IMR-90 (cell line): ENCODE data around the gene CLCA1. TPM values are rescaled to one million over a fixed set of nuclear protein-coding genes. Genes with fewer than 3 reads are reported as not detected.

ENCODE experiments used
- ATAC-seq: fragments of 200-7000 bp; cut with Tn5 transposase; 2 replicates; pipeline ENCODE4 v1.9.1; 2020; ENCODE audit warnings: low read depth, mild to moderate bottlenecking, moderate library complexity
- BruUV-seq: library from RNA; stranded (reverse); fragments of 400-500 nt; replicated peaks from 2 replicates; lab custom pipeline; 2021; lab: Mats Ljungman, UMichigan
- CTCF ChIA-PET: fragments of 300-600 bp; formaldehyde crosslinking; extraction: SDS; loops from one replicate; lab custom pipeline; 2021; ENCODE audit warnings: antibody characterized with exemption; lab: Yijun Ruan, JAX
- POLR2A ChIA-PET: fragments of 300-600 bp; sonication (Branson Sonifier 250); formaldehyde crosslinking; loops from one replicate; lab custom pipeline; 2022; ENCODE audit warnings: antibody characterized with exemption; ENCODE audit not compliant: unreplicated experiment; lab: Charles Lee
- DNase-seq: peaks from one replicate; pipeline ENCODE4 v3.0.0; 2013
- H2AFZ ChIP-seq: replicated peaks from 2 replicates; pipeline ENCODE3; 2013; ENCODE audit warnings: low read length, mild to moderate bottlenecking; ENCODE audit not compliant: poor library complexity
- H2AK5ac ChIP-seq: 2 replicates; pipeline ENCODE4 v1.6.1; 2013; ENCODE audit warnings: low read depth, low read length, inconsistent platforms
- H2AK9ac ChIP-seq: replicated peaks from 2 replicates; pipeline ENCODE3; 2013; ENCODE audit warnings: mild to moderate bottlenecking, low read depth, low read length, moderate library complexity; ENCODE audit not compliant: poor library complexity
- H2BK120ac ChIP-seq: 2 replicates; pipeline ENCODE4 v1.6.1; 2013; ENCODE audit warnings: low read depth, low read length, inconsistent platforms
- H2BK15ac ChIP-seq: 3 replicates; pipeline ENCODE4 v1.6.1; 2013; ENCODE audit warnings: low read depth, low read length, inconsistent platforms
- H2BK20ac ChIP-seq: 2 replicates; pipeline ENCODE4 v1.6.1; 2013; ENCODE audit warnings: low read depth, mild to moderate bottlenecking, inconsistent platforms, low read length, moderate library complexity
- H2BK5ac ChIP-seq: 2 replicates; pipeline ENCODE4 v1.6.1; 2013; ENCODE audit warnings: mild to moderate bottlenecking, low read depth, low read length, inconsistent platforms; ENCODE audit not compliant: poor library complexity, severe bottlenecking
- H3K14ac ChIP-seq: replicated peaks from 2 replicates; pipeline ENCODE4 v1.6.1; 2013; ENCODE audit warnings: low read depth, low read length, inconsistent platforms
- H3K18ac ChIP-seq: 2 replicates; pipeline ENCODE4 v1.6.1; 2013; ENCODE audit warnings: low read depth, low read length, control low read depth
- H3K23ac ChIP-seq: 2 replicates; pipeline ENCODE4 v1.6.1; 2013; ENCODE audit warnings: low read depth, low read length, inconsistent platforms
- H3K27ac ChIP-seq: 2 replicates; pipeline ENCODE4 v1.5.1; 2013; ENCODE audit warnings: mild to moderate bottlenecking, control low read depth, low read length; ENCODE audit not compliant: insufficient read depth
- H3K27me3 ChIP-seq: 2 replicates; pipeline ENCODE4 v1.6.1; 2013; ENCODE audit warnings: low read length; ENCODE audit not compliant: control insufficient read depth, insufficient read depth
- H3K36me3 ChIP-seq: 2 replicates; pipeline ENCODE4 v1.6.1; 2013; ENCODE audit warnings: low read length, mixed read lengths; ENCODE audit not compliant: control insufficient read depth, insufficient read depth
- H3K4ac ChIP-seq: 2 replicates; pipeline ENCODE4 v1.6.1; 2013; ENCODE audit warnings: low read depth, low read length, inconsistent platforms
- H3K4me1 ChIP-seq: 2 replicates; pipeline ENCODE4 v1.6.1; 2013; ENCODE audit warnings: low read length, mixed read lengths; ENCODE audit not compliant: control insufficient read depth, insufficient read depth
- H3K4me2 ChIP-seq: 2 replicates; pipeline ENCODE4 v1.6.1; 2013; ENCODE audit warnings: low read depth, mild to moderate bottlenecking, control low read depth, low read length, moderate library complexity
- H3K4me3 ChIP-seq: 2 replicates; pipeline ENCODE4 v1.5.1; 2013; ENCODE audit warnings: low read depth, mild to moderate bottlenecking, control low read depth, low read length, moderate library complexity; ENCODE audit not compliant: insufficient read depth
- H3K56ac ChIP-seq: 2 replicates; pipeline ENCODE4 v1.6.1; 2013; ENCODE audit warnings: low read length, inconsistent platforms; ENCODE audit not compliant: insufficient read depth; ENCODE audit errors: extremely low read depth
- H3K79me1 ChIP-seq, 2 experiments: 2 replicates each; pipeline ENCODE4 v1.6.1; 2013; ENCODE audit warnings: low read length in 2 of 2, inconsistent platforms in 1 of 2, low read depth in 1 of 2
- H3K9ac ChIP-seq: 2 replicates; pipeline ENCODE4 v1.6.1; 2013; ENCODE audit warnings: low read depth, low read length, control low read depth
- H3K9me1 ChIP-seq: 2 replicates; pipeline ENCODE4 v1.6.1; 2013; ENCODE audit warnings: low read length, inconsistent platforms; ENCODE audit not compliant: insufficient read depth
- H3K9me3 ChIP-seq: 2 replicates; pipeline ENCODE4 v1.6.1; 2013; ENCODE audit warnings: low read length; ENCODE audit not compliant: control insufficient read depth, insufficient read depth
- H4K20me1 ChIP-seq: 2 replicates; pipeline ENCODE4 v1.6.1; 2013; ENCODE audit warnings: low read length, inconsistent platforms; ENCODE audit not compliant: insufficient read depth
- H4K5ac ChIP-seq: 2 replicates; pipeline ENCODE4 v1.6.1; 2013; ENCODE audit warnings: mild to moderate bottlenecking, low read depth, low read length, control low read depth
- H4K8ac ChIP-seq, 2 experiments: 2 replicates each; pipeline ENCODE4 v1.6.1; 2013; ENCODE audit warnings: low read depth in 2 of 2, low read length in 2 of 2, control low read depth in 1 of 2, inconsistent platforms in 1 of 2
- H4K91ac ChIP-seq: 2 replicates; pipeline ENCODE4 v1.6.1; 2013; ENCODE audit warnings: low read depth, low read length, inconsistent platforms; ENCODE audit not compliant: insufficient read depth
- BHLHE40 ChIP-seq: fragments of 150-350 bp; IDR thresholded peaks from 2 replicates; pipeline ENCODE4 v1.6.1; 2016; ENCODE audit warnings: mild to moderate bottlenecking, low read depth, low read length
- CEBPB ChIP-seq: IDR thresholded peaks from 2 replicates; pipeline ENCODE4 v1.6.1; 2012; ENCODE audit warnings: low read depth, low read length, improper control_type of control experiment
- CHD1 ChIP-seq: IDR thresholded peaks from 2 replicates; pipeline ENCODE4 v1.6.1; 2012; ENCODE audit warnings: low read depth, low read length, improper control_type of control experiment
- FOS ChIP-seq: fragments of 150-350 bp; IDR thresholded peaks from 2 replicates; pipeline ENCODE4 v1.6.1; 2016; ENCODE audit warnings: low read depth, low read length
- MAFK ChIP-seq: IDR thresholded peaks from 2 replicates; pipeline ENCODE4 v1.6.1; 2012; ENCODE audit warnings: low read depth, low read length, improper control_type of control experiment
- MAZ ChIP-seq: IDR thresholded peaks from 2 replicates; pipeline ENCODE4 v1.6.1; 2012; ENCODE audit warnings: low read depth, mild to moderate bottlenecking, low read length, improper control_type of control experiment, moderate library complexity, borderline replicate concordance
- MXI1 ChIP-seq: IDR thresholded peaks from 2 replicates; pipeline ENCODE4 v1.6.1; 2012; ENCODE audit warnings: low read depth, mild to moderate bottlenecking, low read length, moderate library complexity, borderline replicate concordance
- NFE2L2 ChIP-seq: fragments of 150-350 bp; IDR thresholded peaks from 2 replicates; pipeline ENCODE4 v1.6.1; 2016; ENCODE audit warnings: low read depth, mild to moderate bottlenecking, low read length
- POLR2A ChIP-seq: IDR thresholded peaks from 2 replicates; pipeline ENCODE4 v1.6.1; 2012; ENCODE audit warnings: mild to moderate bottlenecking, low read depth, low read length
- RAD21 ChIP-seq: IDR thresholded peaks from 2 replicates; pipeline ENCODE4 v1.6.1; 2012; ENCODE audit warnings: low read length, improper control_type of control experiment
- RCOR1 ChIP-seq: IDR thresholded peaks from 2 replicates; pipeline ENCODE4 v1.6.1; 2012; ENCODE audit warnings: mild to moderate bottlenecking, low read length, improper control_type of control experiment; ENCODE audit not compliant: insufficient replicate concordance
- RFX5 ChIP-seq: IDR thresholded peaks from 2 replicates; pipeline ENCODE4 v1.8.0; 2012; ENCODE audit warnings: low read depth, mild to moderate bottlenecking, low read length, moderate library complexity
- SMC3 ChIP-seq: fragments of 150-350 bp; IDR thresholded peaks from 2 replicates; pipeline ENCODE4 v1.6.1; 2016; ENCODE audit warnings: low read depth, mild to moderate bottlenecking, antibody characterized with exemption, low read length, moderate library complexity
- WGBS, 2 experiments: methylation state at CpG; one replicate each; pipeline versions ENCODE4 v1.1.5 to v1.1.7; 2013; ENCODE audit warnings: missing lambda C conversion rate in 2 of 2; ENCODE audit not compliant: insufficient read length in 1 of 2; ENCODE audit errors: extremely low coverage in 2 of 2; 5-methylcytosine and 5-hydroxymethylcytosine counted together
- dilution Hi-C: fragments of 300-500 bp; cut with HindIII; formaldehyde crosslinking; loops from one replicate; pipeline ENCODE4 v1.14.3; 2018; ENCODE audit warnings: low sequenced_read_pairs; ENCODE audit not compliant: unreplicated experiment
- in situ Hi-C: fragments of 300-500 bp; cut with MboI; formaldehyde crosslinking; loops from 3 replicates; pipeline ENCODE4 v1.14.3; 2019; ENCODE audit warnings: low sequenced_read_pairs, inconsistent platforms, mixed read lengths
- intact Hi-C: fragments of 100-400 bp; cut with micrococcal nuclease; formaldehyde crosslinking; loops from 2 replicates; pipeline ENCODE4 v1.10.0; 2022
- polyA plus RNA-seq, 3 experiments: library from polyadenylated mRNA; depleted of rRNA; stranded (reverse); fragments of >200 nt; gene quantifications; 2 replicates each; pipeline ENCODE4 v1.2.3, GENCODE V29; 2012; ENCODE audit warnings: low replicate concordance in 1 of 3
- total RNA-seq: library from RNA; depleted of rRNA; stranded (reverse); fragments of >200 nt; gene quantifications from 2 replicates; pipeline ENCODE4 v1.2.3, GENCODE V29; 2012
- TF ChIP-seq, protein P1 (sequence below): conservative IDR thresholded peaks from 2 replicates; pipeline ENCODE4 v1.5.1; 2012; ENCODE audit warnings: mild to moderate bottlenecking, low read depth, low read length, improper control_type of control experiment
- TF ChIP-seq, protein P2 (sequence below): fragments of 150-350 bp; IDR thresholded peaks from 2 replicates; pipeline ENCODE4 v1.6.1; 2017; ENCODE audit warnings: mild to moderate bottlenecking, antibody characterized with exemption, low read length, low read depth

The CLCA1 gene
- total and polyA plus RNA-seq, 2 of the 4 experiments (the other 2 are of a cell fraction), result not detected

DNA sequence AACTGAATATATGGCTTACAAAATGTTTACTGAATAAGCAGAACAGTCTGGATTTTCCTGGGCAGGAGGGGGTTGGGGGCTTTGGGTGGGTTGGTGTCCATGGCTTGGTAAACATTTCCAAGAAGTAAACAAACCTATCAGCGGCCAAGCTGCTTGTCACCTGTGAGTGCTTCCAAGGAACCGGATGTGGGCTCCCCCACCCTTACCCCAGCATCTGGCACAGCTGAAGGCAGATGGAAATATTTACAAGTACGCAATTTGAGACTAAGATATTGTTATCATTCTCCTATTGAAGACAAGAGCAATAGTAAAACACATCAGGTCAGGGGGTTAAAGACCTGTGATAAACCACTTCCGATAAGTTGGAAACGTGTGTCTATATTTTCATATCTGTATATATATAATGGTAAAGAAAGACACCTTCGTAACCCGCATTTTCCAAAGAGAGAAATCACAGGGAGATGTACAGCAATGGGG lies at the start of gene CLCA1 (continued):
- no peak for TF ChIP-seq RAD21
- no peak for TF ChIP-seq NFE2L2
- no peak for TF ChIP-seq FOS
- no peak for TF ChIP-seq POLR2A
- no peak for TF ChIP-seq MAZ
- no peak for TF ChIP-seq RFX5

DNA sequence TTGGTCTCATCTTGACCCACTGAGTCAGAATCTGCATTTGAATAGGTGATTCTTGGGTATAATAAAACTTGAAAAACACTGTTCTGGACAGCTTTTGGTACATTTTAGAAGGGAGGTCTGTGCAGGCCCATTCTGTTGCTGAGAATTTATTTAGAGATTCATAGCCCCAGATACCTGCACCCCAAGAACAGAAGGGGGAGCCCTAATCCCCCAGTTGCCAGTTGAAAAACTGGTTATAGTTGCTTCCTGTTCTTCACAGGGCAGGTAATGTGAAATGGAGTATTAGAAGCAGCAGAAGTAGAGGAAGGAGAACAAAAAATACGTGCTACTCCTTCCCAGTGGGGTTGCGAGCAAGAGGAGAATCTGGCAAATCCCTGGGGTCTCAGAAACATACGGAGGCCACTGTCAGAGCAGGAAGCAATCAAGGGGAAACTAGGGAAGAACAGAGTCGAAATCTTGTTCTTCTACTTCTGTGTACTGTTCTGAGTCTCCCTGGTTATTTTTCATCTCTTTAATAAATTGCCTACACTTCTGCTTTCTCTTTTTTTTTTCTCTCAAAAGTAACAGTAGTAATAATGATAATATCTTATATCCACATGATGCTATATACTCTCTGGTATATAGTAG lies 49.3 kb upstream of the CLCA1 start:
- Histone ChIP-seq H3K14ac (no peak overlapping the region), H3K4me2 (no peak overlapping the region), H3K9me3 (no peaks in the 10 kb centered on the region), H3K23ac (no peak overlapping the region), H3K56ac (no peak overlapping the region), H3K9me1 (no peaks in the 10 kb centered on the region), H2BK5ac (no peak overlapping the region), H3K27me3 (peaks cover 4% of the 10 kb centered on the region; the same call in 1 of the 2 replicates), H4K20me1 (no peaks in the 10 kb centered on the region), H3K27ac (no peak overlapping the region), H4K91ac (no peak overlapping the region), H2AFZ (no peak overlapping the region), H4K5ac (no peak overlapping the region), H3K4me3 (no peak overlapping the region), H3K9ac (no peak overlapping the region), H3K4me1 (no peaks in the 10 kb centered on the region), H2BK20ac (no peak overlapping the region), H4K8ac (no peak overlapping the region), H2AK9ac (no peak overlapping the region), H3K36me3 (no peaks in the 10 kb centered on the region), H3K18ac (no peak overlapping the region), H3K79me1 (no peaks in the 10 kb centered on the region), H2BK120ac (no peak overlapping the region), H2AK5ac (no peak overlapping the region), H2BK15ac (no peak overlapping the region), H3K4ac (no peak overlapping the region)
- BruUV-seq, result no TSS peak
- intact Hi-C loops (no loop called here), in situ Hi-C loops (no loop called here), dilution Hi-C loops (no loop called here)
- ATAC-seq, result no peak
- CTCF ChIA-PET, result no interaction called here
- TF ChIP-seq RCOR1, result no peak
- no peak for TF ChIP-seq RFX5
- TF ChIP-seq RAD21, result no peak
- TF ChIP-seq BHLHE40, result no peak
- no peak for TF ChIP-seq FOS
- TF ChIP-seq, protein P1, sequence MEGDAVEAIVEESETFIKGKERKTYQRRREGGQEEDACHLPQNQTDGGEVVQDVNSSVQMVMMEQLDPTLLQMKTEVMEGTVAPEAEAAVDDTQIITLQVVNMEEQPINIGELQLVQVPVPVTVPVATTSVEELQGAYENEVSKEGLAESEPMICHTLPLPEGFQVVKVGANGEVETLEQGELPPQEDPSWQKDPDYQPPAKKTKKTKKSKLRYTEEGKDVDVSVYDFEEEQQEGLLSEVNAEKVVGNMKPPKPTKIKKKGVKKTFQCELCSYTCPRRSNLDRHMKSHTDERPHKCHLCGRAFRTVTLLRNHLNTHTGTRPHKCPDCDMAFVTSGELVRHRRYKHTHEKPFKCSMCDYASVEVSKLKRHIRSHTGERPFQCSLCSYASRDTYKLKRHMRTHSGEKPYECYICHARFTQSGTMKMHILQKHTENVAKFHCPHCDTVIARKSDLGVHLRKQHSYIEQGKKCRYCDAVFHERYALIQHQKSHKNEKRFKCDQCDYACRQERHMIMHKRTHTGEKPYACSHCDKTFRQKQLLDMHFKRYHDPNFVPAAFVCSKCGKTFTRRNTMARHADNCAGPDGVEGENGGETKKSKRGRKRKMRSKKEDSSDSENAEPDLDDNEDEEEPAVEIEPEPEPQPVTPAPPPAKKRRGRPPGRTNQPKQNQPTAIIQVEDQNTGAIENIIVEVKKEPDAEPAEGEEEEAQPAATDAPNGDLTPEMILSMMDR, result peak; percentile 29; the same call in 1 of the 2 replicates
- TF ChIP-seq, protein P2, sequence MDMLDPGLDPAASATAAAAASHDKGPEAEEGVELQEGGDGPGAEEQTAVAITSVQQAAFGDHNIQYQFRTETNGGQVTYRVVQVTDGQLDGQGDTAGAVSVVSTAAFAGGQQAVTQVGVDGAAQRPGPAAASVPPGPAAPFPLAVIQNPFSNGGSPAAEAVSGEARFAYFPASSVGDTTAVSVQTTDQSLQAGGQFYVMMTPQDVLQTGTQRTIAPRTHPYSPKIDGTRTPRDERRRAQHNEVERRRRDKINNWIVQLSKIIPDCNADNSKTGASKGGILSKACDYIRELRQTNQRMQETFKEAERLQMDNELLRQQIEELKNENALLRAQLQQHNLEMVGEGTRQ, result no peak
- TF ChIP-seq CEBPB, result no peak
- no peak for TF ChIP-seq NFE2L2
- TF ChIP-seq CHD1, result no peak
- TF ChIP-seq MXI1, result no peak
- TF ChIP-seq SMC3, result 0 out of 2 replicates have a peak, but pooled peaks have one; percentile 10
- TF ChIP-seq MAFK, result no peak
- 50% methylated on average over 1 of the region's 4 CpGs; no CpG with 5 or more reads in 1 of the 2 experiments for WGBS, 2 experiments
- POLR2A ChIA-PET, result no interaction called here
- no peak for DNase-seq
